ENCODE results near the gene THEM4.

DNA sequence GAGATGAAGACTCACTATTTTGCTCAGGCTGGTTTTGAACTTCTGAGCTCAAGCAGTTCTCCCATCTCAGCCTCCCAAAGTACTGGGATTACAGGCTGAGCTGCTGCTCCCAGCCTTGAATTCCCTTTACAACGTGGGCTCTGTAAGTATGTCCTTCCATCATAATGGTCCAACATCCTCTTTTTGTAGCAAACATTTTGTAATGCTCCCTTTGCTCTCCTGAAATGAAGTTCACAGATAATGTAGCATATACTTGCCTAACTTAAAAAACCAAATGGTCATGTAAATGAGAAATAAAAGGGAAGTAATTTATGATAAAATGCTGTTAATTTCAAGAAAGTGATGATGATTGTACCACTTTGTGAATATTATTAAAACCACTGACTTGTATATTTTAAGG lies 30.5 kb upstream of the THEM4 start:
- TF ChIP-seq, protein P1, sequence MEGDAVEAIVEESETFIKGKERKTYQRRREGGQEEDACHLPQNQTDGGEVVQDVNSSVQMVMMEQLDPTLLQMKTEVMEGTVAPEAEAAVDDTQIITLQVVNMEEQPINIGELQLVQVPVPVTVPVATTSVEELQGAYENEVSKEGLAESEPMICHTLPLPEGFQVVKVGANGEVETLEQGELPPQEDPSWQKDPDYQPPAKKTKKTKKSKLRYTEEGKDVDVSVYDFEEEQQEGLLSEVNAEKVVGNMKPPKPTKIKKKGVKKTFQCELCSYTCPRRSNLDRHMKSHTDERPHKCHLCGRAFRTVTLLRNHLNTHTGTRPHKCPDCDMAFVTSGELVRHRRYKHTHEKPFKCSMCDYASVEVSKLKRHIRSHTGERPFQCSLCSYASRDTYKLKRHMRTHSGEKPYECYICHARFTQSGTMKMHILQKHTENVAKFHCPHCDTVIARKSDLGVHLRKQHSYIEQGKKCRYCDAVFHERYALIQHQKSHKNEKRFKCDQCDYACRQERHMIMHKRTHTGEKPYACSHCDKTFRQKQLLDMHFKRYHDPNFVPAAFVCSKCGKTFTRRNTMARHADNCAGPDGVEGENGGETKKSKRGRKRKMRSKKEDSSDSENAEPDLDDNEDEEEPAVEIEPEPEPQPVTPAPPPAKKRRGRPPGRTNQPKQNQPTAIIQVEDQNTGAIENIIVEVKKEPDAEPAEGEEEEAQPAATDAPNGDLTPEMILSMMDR (conservative IDR thresholded peaks at IDR 0.05; ENCODE audit: low read length), result no peak
- TF ChIP-seq EZH2phosphoT487 (IDR thresholded peaks at IDR 0.05; ENCODE audit: borderline replicate concordance, low read depth, low read length), result no peak
